Small intestine (tissue), 16 donors: Measurements from ENCODE around the gene NUTM2A. TPM values are rescaled to one million over a fixed set of nuclear protein-coding genes. Genes with fewer than 3 reads are reported as not detected.
"Not testable (repeated sequence)": the region's sequence is repeated elsewhere in the genome, so short reads cannot be mapped to it uniquely, and the experiment has no call there.

ENCODE experiments used
- DNase-seq, 2 donors: peaks; one replicate each; pipeline versions ENCODE4 v3.0.0 to v3.0.0-alpha.2; 2013
- FAIRE-seq: peaks from 2 replicates; lab custom pipeline; 2012; peaks lifted over from hg19 to GRCh38; lab: Jason Lieb, UNC
- H3K27ac ChIP-seq, 3 donors: one replicate each; pipeline ENCODE4 v1.5.1; 2013; ENCODE audit warnings: low read length in 2 of 3, mild to moderate bottlenecking in 2 of 3, control low read depth in 1 of 3, inconsistent platforms in 1 of 3, low read depth in 1 of 3, moderate library complexity in 1 of 3
- H3K27me3 ChIP-seq, 3 donors: one replicate each; pipeline ENCODE4 v1.6.1; 2013; ENCODE audit warnings: low read length in 3 of 3, inconsistent platforms in 1 of 3; ENCODE audit not compliant: control insufficient read depth in 3 of 3, insufficient read depth in 3 of 3
- H3K36me3 ChIP-seq, 3 donors: one replicate each; pipeline ENCODE4 v1.6.1; 2013; ENCODE audit warnings: low read length in 3 of 3, inconsistent platforms in 1 of 3, low read depth in 1 of 3, mild to moderate bottlenecking in 1 of 3, moderate library complexity in 1 of 3; ENCODE audit not compliant: control insufficient read depth in 3 of 3, insufficient read depth in 2 of 3
- H3K4me1 ChIP-seq, 3 donors: one replicate each; pipeline ENCODE4 v1.6.1; 2013; ENCODE audit warnings: low read length in 2 of 3, inconsistent platforms in 1 of 3, low read depth in 1 of 3, mild to moderate bottlenecking in 1 of 3, moderate library complexity in 1 of 3; ENCODE audit not compliant: control insufficient read depth in 3 of 3, insufficient read depth in 2 of 3
- H3K4me3 ChIP-seq, 3 donors: one replicate each; pipeline ENCODE4 v1.5.1; 2013; ENCODE audit warnings: low read length in 3 of 3, control low read depth in 1 of 3, inconsistent platforms in 1 of 3, low read depth in 1 of 3, mild to moderate bottlenecking in 1 of 3, moderate library complexity in 1 of 3
- H3K9me3 ChIP-seq, 2 donors: one replicate each; pipeline ENCODE4 v1.6.1; 2013; ENCODE audit warnings: low read depth in 1 of 2, low read length in 1 of 2; ENCODE audit not compliant: control insufficient read depth in 2 of 2, insufficient read depth in 1 of 2
- WGBS, 3 donors: extraction: QIAGEN DNeasy Blood & Tissue Kit; methylation state at CpG; one replicate each; pipeline ENCODE4 v1.1.7; 2013; 5-methylcytosine and 5-hydroxymethylcytosine counted together
- long read RNA-seq, 10 donors: transcript quantifications; one replicate each; lab custom pipeline, GENCODE V29; 2026
- polyA plus RNA-seq, 4 donors: library from polyadenylated mRNA; stranded (reverse) in 3 of 4; unstranded in 1 of 4; fragments of 200-250 nt in 3 of 4; fragments of 120-200 nt in 1 of 4; gene quantifications; one replicate each; pipeline versions ENCODE4 v1.2.1 to v1.2.3, GENCODE V29; 2013
- donor health status: healthy with polysubstance abuse.
- donor health status: control.
- donor health status: control.
- donor health status: Bipolar disorder and iron deficiency.
- donor health status: healthy.

The NUTM2A gene
- 1 to 10 TPM in 3 of 4 donors, not detected in 1; 1.2 to 1.7 (median 1.4) TPM for polyA plus RNA-seq
- long read RNA-seq, donor 1, partial matches to known transcripts, result 0 of 1 reads
- long read RNA-seq, donor 1, other reads (novel, unspliced or antisense), result 0 of 1 reads
- long read RNA-seq, donor 2, result 0 reads
- long read RNA-seq, donor 3, result 0 reads
- long read RNA-seq, donor 4, result 0 reads
- long read RNA-seq, donor 5, result 0 reads
- long read RNA-seq, donor 6, partial matches to known transcripts, result 5 of 5 reads
- long read RNA-seq, donor 6, other reads (novel, unspliced or antisense), result 0 of 5 reads
- long read RNA-seq, donor 7, result 0 reads
- long read RNA-seq, donor 8, result 0 reads
- long read RNA-seq, donor 9, result 0 reads
- long read RNA-seq, donor 10, partial matches to known transcripts, result 12 of 12 reads
- long read RNA-seq, donor 10, other reads (novel, unspliced or antisense), result 0 of 12 reads

- H3K4me3 ChIP-seq, H3K36me3 ChIP-seq, H3K27ac ChIP-seq, H3K27me3 ChIP-seq, FAIRE-seq, H3K9me3 ChIP-seq, H3K4me1 ChIP-seq, DNase-seq: not testable (repeated sequence)
- WGBS, 3 donors, result no CpG with 5 or more reads among the region's 3 CpGs
These were observed at the start of gene NUTM2A for GRCh38 chr10:87225148-87225547. NUTM2A (plus strand) TSS chr10:87225448; CDS start chr10:87225831, 383 bp downstream.

DNA sequence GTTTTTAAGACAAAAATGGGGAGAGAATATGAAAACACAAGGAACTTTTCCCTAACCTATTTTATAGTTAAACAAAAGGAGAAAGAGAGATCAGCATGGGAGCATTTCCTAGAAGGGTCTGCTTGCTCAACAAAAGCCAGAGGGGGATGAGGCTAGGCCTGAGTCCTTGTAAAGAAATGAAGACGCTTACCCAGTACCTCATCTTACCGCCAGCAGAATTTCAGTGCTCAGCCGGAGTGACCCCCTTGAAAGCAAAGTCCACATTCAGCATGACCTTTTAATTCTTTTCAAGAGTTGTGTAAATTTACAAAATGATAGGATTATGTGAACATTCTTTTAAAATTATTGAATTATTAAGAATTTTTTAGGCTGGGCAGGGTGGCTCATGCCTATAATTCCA is 47.7 kb upstream of the NUTM2A start:
- not testable (repeated sequence) for FAIRE-seq, H3K4me1 ChIP-seq, DNase-seq, H3K4me3 ChIP-seq, H3K27ac ChIP-seq, H3K27me3 ChIP-seq, H3K9me3 ChIP-seq, H3K36me3 ChIP-seq
- 81 to 100% (median 96%) methylated on average over 1 to 2 of the region's 3 CpGs for WGBS, 3 donors

DNA sequence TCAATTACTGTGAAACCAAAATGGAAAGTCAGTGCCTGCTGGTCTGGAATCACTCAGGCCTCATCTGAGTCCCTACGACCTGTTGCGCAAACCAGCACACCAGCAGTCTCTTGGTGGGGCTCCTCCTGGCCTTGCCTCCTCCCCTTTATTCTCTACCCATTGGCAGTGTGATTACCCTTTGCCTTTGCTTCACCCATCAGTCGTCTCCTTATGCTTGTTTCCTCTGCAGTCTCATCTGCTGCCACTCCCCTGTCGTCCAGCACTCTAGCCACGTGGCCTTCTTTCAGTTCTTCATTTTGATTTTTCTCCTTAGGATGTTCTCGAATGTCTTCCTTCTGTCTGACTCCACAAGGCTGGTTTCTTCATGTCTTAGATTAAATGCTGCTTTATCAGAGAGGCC is 40.8 kb upstream of the NUTM2A start:
- 85 to 93% (median 89%) methylated on average over 5 to 6 of the region's 6 CpGs for WGBS, 3 donors
- DNase-seq, H3K9me3 ChIP-seq, H3K27ac ChIP-seq, H3K4me3 ChIP-seq, H3K4me1 ChIP-seq, FAIRE-seq, H3K27me3 ChIP-seq, H3K36me3 ChIP-seq: not testable (repeated sequence)

DNA sequence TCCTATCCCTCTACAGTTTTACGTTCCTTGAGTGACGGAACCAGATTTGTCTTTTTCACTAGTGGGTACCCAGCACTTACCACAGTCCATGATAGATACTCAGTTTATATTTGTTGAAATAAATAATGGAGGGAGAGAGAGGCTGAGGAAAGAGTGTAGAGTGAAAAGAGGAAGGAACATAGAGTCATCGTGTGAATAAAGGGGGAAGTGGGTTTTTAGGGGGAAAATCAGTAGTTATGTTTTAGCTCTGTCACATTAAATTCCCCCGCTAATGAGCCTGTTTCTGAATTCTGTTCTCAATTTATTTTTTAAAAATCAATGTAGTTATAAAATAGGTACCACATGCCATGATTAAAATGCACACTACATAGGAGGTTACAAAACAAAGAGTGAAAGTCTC is 39.2 kb upstream of the NUTM2A start:
- WGBS, 3 donors, result 90 to 95% (median 94%) methylated on average over 2 to 4 of the region's 4 CpGs
- H3K27me3 ChIP-seq, H3K4me3 ChIP-seq, H3K4me1 ChIP-seq, DNase-seq, H3K9me3 ChIP-seq, H3K27ac ChIP-seq, FAIRE-seq: not testable (repeated sequence)
- peaks cover 0 to 14% (median 0%) of the 10 kb centered on the region in 3 donors for H3K36me3 ChIP-seq

DNA sequence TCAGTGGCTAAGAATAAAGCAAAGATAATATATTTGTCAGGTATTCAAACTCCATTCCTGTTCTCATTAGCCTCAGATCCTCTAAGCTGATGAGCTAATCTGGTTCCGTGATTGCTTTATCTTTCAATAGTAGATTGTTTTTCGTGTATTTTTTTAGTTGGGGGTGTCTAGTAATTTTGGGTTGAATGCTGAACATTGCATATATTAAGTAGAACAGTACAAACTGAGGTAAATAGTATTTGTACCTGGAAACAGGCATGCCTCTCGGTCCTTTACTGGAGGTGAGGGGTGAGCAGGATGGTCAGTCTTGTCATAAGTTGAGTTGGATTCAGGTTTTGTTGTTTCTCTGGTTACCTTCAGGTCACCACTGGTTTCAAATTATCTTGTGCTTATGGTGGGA is 37.7 kb upstream of the NUTM2A start:
- H3K9me3 ChIP-seq, DNase-seq, H3K4me1 ChIP-seq, H3K27ac ChIP-seq, H3K4me3 ChIP-seq, H3K27me3 ChIP-seq, FAIRE-seq: not testable (repeated sequence)
- WGBS, 3 donors, result 82 to 99% (median 98%) methylated on average over 3 of the region's 3 CpGs
- H3K36me3 ChIP-seq, result peaks cover 0 to 14% (median 0%) of the 10 kb centered on the region in 3 donors

DNA sequence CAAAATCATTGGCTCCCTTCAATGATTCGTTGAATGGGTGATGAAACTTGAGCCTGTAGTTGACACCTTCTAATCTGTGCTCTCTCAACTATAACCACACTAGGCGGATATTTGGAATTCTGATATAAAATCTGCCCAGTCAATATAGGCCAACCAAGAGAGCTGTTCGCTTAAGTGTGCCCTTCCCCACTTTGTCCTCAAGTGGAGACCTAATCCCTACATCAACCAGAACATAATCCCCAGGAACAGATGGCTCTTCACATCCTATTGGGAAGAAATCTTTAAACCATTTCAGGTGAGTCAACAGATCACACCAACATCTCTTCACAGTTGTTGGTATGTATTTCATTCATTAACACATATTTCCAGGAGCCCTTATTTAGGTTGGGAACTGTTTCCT is 33.4 kb upstream of the NUTM2A start:
- 83 to 99% (median 96%) methylated on average over 2 to 3 of the region's 3 CpGs for WGBS, 3 donors
- peaks cover 0 to 14% (median 0%) of the 10 kb centered on the region in 3 donors for H3K36me3 ChIP-seq
- not testable (repeated sequence) for H3K9me3 ChIP-seq, FAIRE-seq, DNase-seq, H3K4me3 ChIP-seq, H3K27me3 ChIP-seq, H3K27ac ChIP-seq, H3K4me1 ChIP-seq

DNA sequence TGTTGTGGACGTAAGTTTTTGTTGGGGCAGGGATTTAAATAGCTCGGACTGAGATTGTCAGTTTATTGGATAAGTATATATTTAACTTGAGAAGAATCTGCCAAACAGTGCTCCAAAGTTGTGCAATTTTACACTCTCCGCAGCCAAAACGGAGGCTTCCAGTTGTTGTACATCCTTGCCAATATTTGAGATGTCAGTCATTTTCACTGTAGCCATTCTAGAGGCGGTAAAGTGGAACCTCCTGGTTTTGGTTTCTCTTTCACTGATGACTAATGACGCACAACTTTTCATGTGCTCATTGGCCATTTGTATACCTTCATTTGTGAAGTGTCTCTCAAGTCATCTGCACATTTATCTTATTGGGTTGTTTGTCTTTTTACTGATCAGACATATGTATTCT is 24.3 kb upstream of the NUTM2A start:
- DNase-seq, result peak; percentile 7 to 85
- FAIRE-seq, result not testable (repeated sequence)

GRCh38 chr10:87204801-87205200 is 20.4 kb upstream of the NUTM2A start:
- FAIRE-seq, DNase-seq, H3K36me3 ChIP-seq, H3K4me3 ChIP-seq, H3K9me3 ChIP-seq, H3K27me3 ChIP-seq, H3K27ac ChIP-seq, H3K4me1 ChIP-seq: not testable (repeated sequence)
- WGBS, 3 donors, result 32 to 36% (median 36%) methylated on average over 2 of the region's 4 CpGs

More for the DNA sequence above, 24.3 kb upstream of the NUTM2A start:
- 19 to 35% (median 28%) methylated on average over 6 of the region's 6 CpGs for WGBS, 3 donors
- not testable (repeated sequence) for H3K4me1 ChIP-seq, H3K9me3 ChIP-seq, H3K27ac ChIP-seq, H3K27me3 ChIP-seq, H3K36me3 ChIP-seq, H3K4me3 ChIP-seq
